ENCODE data around the gene GGNBP2.

GGNBP2 gene

DNA sequence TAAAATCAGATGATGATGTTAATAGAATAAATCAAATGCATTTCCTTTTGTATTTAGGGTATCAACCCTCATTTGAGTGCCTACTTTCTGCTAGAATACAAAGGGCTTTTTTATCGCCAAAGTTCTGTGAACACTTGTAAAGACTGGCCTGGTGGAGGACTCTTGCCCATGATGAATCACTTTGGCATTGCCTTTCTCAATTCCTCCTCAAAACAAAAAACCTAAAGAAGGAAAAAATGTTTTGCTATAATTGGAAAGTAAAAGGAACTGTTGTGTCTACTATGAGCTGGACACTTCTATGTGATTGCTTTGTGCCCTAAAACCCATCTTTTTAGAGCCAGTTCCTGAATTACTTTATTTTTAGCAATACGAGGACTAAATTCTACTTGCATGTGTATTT is 34.0 kb downstream of the GGNBP2 start:
- Histone ChIP-seq H4K20me1 (ENCODE audit: control insufficient read depth, insufficient read depth, low read depth, low read length) (peaks cover 6% of the 10 kb centered on the region), H3K4me1 (ENCODE audit: control insufficient read depth, low read length) (peaks cover 4% of the 10 kb centered on the region; the same call in 1 of the 2 replicates), H3K36me3 (ENCODE audit: control insufficient read depth, low read length) (peaks cover 83% of the 10 kb centered on the region), H3K4me3 (ENCODE audit: low read length) (no peak overlapping the region), H3K27ac (ENCODE audit: low read depth, low read length) (no peak overlapping the region), H3K27me3 (ENCODE audit: control insufficient read depth, low read length) (no peaks in the 10 kb centered on the region), H3K9me3 (ENCODE audit: control insufficient read depth, insufficient read depth, low read length) (no peaks in the 10 kb centered on the region), H3K79me2 (ENCODE audit: control insufficient read depth, low read length) (peaks cover 52% of the 10 kb centered on the region), H3F3A (ENCODE audit: control insufficient read depth, insufficient read depth) (no peaks in the 10 kb centered on the region; the same call in 1 of the 2 replicates), H3K9me2 (replicated peaks; ENCODE audit: control insufficient read depth, low read length) (no peaks in the 10 kb centered on the region), H3K4me2 (ENCODE audit: low read length) (no peak overlapping the region)
- TF ChIP-seq, protein P1, sequence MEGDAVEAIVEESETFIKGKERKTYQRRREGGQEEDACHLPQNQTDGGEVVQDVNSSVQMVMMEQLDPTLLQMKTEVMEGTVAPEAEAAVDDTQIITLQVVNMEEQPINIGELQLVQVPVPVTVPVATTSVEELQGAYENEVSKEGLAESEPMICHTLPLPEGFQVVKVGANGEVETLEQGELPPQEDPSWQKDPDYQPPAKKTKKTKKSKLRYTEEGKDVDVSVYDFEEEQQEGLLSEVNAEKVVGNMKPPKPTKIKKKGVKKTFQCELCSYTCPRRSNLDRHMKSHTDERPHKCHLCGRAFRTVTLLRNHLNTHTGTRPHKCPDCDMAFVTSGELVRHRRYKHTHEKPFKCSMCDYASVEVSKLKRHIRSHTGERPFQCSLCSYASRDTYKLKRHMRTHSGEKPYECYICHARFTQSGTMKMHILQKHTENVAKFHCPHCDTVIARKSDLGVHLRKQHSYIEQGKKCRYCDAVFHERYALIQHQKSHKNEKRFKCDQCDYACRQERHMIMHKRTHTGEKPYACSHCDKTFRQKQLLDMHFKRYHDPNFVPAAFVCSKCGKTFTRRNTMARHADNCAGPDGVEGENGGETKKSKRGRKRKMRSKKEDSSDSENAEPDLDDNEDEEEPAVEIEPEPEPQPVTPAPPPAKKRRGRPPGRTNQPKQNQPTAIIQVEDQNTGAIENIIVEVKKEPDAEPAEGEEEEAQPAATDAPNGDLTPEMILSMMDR (IDR thresholded peaks at IDR 0.05; ENCODE audit: low read depth, low read length, poor library complexity, severe bottlenecking) = no peak
- TF ChIP-seq EZH2phosphoT487 (IDR thresholded peaks at IDR 0.05; ENCODE audit: borderline replicate concordance, low read length) = no peak

DNA sequence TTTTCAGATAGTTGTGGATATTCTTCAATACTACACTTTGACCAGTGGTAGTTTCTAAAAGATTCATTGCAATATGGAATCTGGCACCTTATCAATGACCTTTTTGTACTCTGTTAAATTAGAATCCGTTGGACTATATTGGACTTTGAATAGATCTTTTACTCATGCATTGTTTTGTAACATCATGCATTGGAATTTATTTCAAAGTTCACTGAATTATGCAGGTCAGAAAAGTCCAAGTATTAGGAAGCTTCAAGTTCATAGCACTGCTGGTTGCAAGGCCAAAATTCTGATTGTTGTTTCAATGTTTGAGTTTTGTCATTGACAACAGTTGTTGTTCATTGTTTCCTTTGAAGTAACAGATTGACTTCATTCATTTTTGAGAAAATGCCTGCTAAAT is 39.1 kb downstream of the GGNBP2 start:
- peaks cover 87% of the 10 kb centered on the region for H3K36me3 ChIP-seq (ENCODE audit: control insufficient read depth, low read length)
- H3F3A ChIP-seq (ENCODE audit: control insufficient read depth, insufficient read depth) = peaks cover 20% of the 10 kb centered on the region

DNA sequence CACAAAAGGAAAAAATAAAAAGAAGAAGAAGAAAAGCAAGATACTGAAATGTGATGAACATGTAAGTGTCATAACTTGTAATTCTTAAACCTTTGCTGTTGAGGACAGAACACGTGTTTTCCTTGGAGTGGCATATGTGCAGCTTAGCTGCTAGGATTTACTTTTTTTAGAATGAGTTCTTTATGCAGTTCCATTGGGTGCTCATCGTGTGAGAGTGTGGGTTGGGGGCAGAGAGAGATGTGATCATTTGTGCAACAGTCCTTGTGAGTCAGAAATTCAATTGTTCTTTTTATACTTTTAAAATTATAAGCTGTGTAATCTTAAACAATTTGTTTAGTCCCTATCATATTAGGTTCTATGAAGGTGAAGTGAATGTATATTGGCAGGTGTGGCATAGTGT is 41.4 kb downstream of the GGNBP2 start:
- Histone ChIP-seq H3K27me3 (ENCODE audit: control insufficient read depth, low read length) (no peaks in the 10 kb centered on the region), H3K9me2 (replicated peaks; ENCODE audit: control insufficient read depth, low read length) (no peaks in the 10 kb centered on the region), H3K4me3 (ENCODE audit: low read length) (no peak overlapping the region), H3K9me3 (ENCODE audit: control insufficient read depth, insufficient read depth, low read length) (no peaks in the 10 kb centered on the region), H3K27ac (ENCODE audit: low read depth, low read length) (no peak overlapping the region), H3K4me2 (ENCODE audit: low read length) (no peak overlapping the region), H3F3A (ENCODE audit: control insufficient read depth, insufficient read depth) (peaks cover 44% of the 10 kb centered on the region), H3K4me1 (ENCODE audit: control insufficient read depth, low read length) (peaks cover 26% of the 10 kb centered on the region), H3K36me3 (ENCODE audit: control insufficient read depth, low read length) (peaks cover 91% of the 10 kb centered on the region), H4K20me1 (ENCODE audit: control insufficient read depth, insufficient read depth, low read depth, low read length) (peaks cover 9% of the 10 kb centered on the region), H3K79me2 (ENCODE audit: control insufficient read depth, low read length) (peaks cover 13% of the 10 kb centered on the region)
- TF ChIP-seq, protein P1 (IDR thresholded peaks at IDR 0.05; ENCODE audit: low read depth, low read length, poor library complexity, severe bottlenecking) = no peak
- no peak for TF ChIP-seq EZH2phosphoT487 (IDR thresholded peaks at IDR 0.05; ENCODE audit: borderline replicate concordance, low read length)

More for the DNA sequence above, 39.1 kb downstream of the GGNBP2 start:
- H4K20me1 ChIP-seq (ENCODE audit: control insufficient read depth, insufficient read depth, low read depth, low read length) = peaks cover 7% of the 10 kb centered on the region; the same call in 1 of the 2 replicates
- no peaks in the 10 kb centered on the region for H3K9me2 ChIP-seq (replicated peaks; ENCODE audit: control insufficient read depth, low read length)
- no peaks in the 10 kb centered on the region for H3K27me3 ChIP-seq (ENCODE audit: control insufficient read depth, low read length)
- no peak overlapping the region for H3K4me3 ChIP-seq (ENCODE audit: low read length)
- H3K9me3 ChIP-seq (ENCODE audit: control insufficient read depth, insufficient read depth, low read length) = no peaks in the 10 kb centered on the region
- H3K4me2 ChIP-seq (ENCODE audit: low read length) = no peak overlapping the region
- TF ChIP-seq EZH2phosphoT487 (IDR thresholded peaks at IDR 0.05; ENCODE audit: borderline replicate concordance, low read length) = no peak
- TF ChIP-seq, protein P1 (IDR thresholded peaks at IDR 0.05; ENCODE audit: low read depth, low read length, poor library complexity, severe bottlenecking) = no peak
- no peak overlapping the region for H3K27ac ChIP-seq (ENCODE audit: low read depth, low read length)
- H3K4me1 ChIP-seq (ENCODE audit: control insufficient read depth, low read length) = peaks cover 5% of the 10 kb centered on the region
- peaks cover 20% of the 10 kb centered on the region for H3K79me2 ChIP-seq (ENCODE audit: control insufficient read depth, low read length)

Measured in DOHH2 (cell line).